Measurements from ENCODE around the gene STT3B.

STT3B gene

DNA sequence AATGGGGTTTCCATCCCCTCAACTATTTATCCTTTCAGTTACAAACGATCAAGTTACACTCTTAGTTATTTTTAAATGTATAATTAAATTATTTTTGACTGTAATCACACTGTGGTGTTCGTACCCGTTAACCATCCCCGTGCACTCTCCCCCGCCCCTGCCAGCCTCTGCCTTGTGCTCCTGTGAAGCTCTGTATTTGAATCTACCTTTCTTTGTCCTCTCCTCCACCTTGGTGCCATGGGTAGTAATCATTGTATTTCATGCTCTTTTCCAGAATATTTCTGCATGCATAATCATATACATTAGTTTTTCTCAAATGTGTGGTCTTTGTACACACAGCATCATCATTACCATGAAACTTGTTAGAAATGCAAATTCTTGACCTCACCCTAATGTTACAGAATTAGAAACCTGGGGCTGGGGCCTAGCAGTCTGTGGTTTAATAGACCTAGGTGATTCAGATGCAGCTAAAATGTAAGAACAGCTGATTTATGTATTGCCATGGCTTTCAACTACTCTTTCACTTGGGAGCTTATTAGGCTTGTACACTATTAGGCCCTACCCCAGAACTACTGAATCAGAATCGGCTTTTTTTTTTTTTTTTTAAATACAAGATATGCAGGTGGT is 91.5 kb downstream of the STT3B start:
- TF ChIP-seq, protein P1, sequence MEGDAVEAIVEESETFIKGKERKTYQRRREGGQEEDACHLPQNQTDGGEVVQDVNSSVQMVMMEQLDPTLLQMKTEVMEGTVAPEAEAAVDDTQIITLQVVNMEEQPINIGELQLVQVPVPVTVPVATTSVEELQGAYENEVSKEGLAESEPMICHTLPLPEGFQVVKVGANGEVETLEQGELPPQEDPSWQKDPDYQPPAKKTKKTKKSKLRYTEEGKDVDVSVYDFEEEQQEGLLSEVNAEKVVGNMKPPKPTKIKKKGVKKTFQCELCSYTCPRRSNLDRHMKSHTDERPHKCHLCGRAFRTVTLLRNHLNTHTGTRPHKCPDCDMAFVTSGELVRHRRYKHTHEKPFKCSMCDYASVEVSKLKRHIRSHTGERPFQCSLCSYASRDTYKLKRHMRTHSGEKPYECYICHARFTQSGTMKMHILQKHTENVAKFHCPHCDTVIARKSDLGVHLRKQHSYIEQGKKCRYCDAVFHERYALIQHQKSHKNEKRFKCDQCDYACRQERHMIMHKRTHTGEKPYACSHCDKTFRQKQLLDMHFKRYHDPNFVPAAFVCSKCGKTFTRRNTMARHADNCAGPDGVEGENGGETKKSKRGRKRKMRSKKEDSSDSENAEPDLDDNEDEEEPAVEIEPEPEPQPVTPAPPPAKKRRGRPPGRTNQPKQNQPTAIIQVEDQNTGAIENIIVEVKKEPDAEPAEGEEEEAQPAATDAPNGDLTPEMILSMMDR (IDR thresholded peaks at IDR 0.05; ENCODE audit: low read depth, low read length), result no peak

DNA sequence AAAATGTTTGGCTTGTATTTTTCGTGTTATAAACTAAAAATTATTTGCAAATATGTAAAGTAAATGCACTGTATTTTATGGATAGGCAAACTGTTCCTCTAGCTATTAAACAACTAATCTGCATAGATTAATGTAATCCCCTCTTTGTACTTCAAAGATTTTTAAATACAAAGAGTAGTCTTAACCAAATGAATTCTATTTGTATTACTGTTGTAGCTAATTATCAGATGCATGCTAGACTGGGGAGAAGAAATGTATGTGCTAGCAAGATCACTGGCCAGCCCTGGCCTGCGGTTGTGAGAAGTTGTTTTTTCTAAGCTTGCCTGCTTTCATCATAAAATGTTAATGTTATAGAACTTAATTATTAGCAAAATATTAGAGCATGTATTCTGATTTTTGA is 92.6 kb downstream of the STT3B start:
- TF ChIP-seq, protein P1 (IDR thresholded peaks at IDR 0.05; ENCODE audit: low read depth, low read length), result no peak
- no peak overlapping the region for H3K4me3 ChIP-seq (ENCODE audit: low read depth, low read length)

More for the DNA sequence above, 91.5 kb downstream of the STT3B start:
- H3K4me3 ChIP-seq (ENCODE audit: low read depth, low read length), result no peak overlapping the region

DNA sequence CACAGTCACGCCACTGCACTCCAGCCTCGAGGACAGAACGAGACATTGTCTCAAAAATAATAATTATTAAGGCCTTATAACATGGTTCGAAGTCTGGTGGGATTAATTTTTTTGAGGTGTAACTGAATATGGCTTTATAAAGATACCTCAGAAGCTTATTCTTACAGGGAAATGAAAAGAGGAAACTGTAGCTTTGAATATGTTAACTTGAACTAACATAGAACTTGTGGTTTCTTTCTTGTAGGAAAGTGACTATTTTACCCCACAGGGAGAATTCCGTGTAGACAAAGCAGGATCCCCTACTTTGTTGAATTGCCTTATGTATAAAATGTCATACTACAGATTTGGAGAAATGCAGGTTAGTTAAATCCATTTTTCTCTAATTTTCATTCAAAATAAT is 96.3 kb downstream of the STT3B start:
- no peak overlapping the region for H3K4me3 ChIP-seq (ENCODE audit: low read depth, low read length)

DNA sequence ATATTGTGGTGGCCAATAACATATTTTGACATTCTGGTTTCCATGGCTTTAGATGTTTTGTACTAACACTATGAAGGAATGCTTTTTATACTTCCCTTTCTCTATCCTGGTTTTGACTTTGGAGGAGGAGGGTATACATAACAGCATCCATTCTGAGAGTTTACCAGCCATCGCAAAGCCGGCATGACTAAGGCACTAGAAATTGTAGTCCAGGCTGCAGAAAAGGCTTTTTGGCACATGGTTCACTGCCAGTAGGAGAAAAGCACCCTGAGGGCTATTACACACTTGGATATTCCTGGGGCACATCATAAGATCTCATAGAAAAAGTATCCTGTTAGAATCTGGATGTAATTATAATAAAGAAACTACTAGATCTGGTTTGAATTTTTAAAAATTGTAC is 101.8 kb downstream of the STT3B start:
- TF ChIP-seq, protein P1 (IDR thresholded peaks at IDR 0.05; ENCODE audit: low read depth, low read length), result no peak
- H3K4me3 ChIP-seq (ENCODE audit: low read depth, low read length), result no peak overlapping the region

More for the DNA sequence above, 96.3 kb downstream of the STT3B start:
- TF ChIP-seq, protein P1 (IDR thresholded peaks at IDR 0.05; ENCODE audit: low read depth, low read length), result no peak

DNA sequence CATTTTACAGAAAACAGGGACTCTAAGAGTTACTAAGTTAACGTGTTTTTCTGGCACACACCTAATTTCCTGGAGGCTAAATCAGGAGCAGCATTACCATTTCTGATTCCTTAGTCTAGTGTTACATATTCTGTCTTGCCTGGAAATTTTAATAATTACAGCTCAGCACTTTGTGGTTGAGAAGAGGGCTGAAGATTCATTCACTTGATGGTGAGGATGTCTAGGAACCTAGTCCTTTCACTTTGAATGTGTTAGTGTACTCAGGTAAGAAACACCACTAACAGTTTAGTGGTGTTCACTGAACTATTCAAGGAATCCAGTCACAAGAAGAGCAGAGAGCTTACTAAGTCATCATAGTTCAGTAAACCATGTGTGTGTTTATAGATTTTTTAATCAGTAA is 102.8 kb downstream of the STT3B start:
- TF ChIP-seq, protein P1 (IDR thresholded peaks at IDR 0.05; ENCODE audit: low read depth, low read length), result no peak
- H3K4me3 ChIP-seq (ENCODE audit: low read depth, low read length), result no peak overlapping the region

DNA sequence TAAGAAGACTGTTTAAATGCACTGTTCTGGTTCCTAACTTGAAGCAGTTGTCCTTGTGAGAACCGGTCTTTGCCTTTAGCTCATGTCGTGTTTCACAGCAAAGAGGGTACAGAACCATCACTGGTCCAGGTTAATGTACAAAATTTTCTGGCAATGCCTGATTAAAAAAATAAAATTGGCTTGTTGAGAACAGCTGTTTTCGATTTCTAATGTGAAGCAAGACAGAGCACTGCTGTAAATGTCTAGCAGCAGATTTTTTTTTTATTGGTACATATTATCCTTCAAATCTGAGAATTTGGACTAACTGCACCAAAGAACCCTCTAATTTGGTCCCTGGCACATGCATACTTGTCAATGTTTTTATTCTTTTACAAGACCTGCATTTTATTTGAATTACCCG is 103.3 kb downstream of the STT3B start:
- TF ChIP-seq, protein P1 (IDR thresholded peaks at IDR 0.05; ENCODE audit: low read depth, low read length), result no peak
- no peak overlapping the region for H3K4me3 ChIP-seq (ENCODE audit: low read depth, low read length)

DNA sequence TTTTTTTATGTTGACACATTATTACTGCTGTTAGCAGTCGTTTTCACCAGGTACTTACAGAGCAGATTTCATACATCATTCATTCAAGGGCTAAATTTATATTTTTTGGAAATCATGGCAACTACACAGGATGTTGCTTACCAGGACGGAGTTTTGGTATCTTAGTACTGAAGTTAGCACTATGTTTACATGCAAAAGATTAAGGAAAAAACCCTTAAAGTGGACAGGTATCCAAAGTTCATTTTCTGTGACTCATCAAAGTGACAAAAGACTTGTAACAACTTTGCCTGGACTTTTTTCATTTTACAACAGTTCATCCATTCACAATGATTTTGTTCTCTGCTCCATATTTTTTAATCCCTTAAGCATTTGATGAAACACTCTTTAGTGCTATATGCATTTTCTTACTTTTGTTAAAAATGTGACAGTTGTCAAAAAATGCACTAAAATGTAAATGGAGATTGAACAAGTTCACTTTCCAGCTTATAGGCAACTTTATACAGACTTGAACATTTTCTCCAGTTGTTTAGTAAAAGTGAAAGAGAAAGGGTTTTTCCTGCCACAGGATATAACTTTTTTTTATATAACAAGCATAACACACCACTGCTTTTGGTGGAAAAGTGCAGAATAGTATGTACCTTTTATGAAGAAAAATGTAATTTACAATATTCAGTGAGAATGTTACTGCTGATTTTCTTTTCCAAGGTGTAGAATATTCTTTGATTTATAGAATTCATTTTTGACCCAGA is 104.1 kb downstream of the STT3B start:
- H3K4me3 ChIP-seq (ENCODE audit: low read depth, low read length), result no peak overlapping the region
- TF ChIP-seq, protein P1 (IDR thresholded peaks at IDR 0.05; ENCODE audit: low read depth, low read length), result no peak
